ENCODE data around the gene DCP1B. TPM values are rescaled to one million over a fixed set of nuclear protein-coding genes. Genes with fewer than 3 reads are reported as not detected.

The DCP1B gene
- total and polyA plus RNA-seq, 2 donors from 2014 or later, result 11.3 to 15.0 TPM

DNA sequence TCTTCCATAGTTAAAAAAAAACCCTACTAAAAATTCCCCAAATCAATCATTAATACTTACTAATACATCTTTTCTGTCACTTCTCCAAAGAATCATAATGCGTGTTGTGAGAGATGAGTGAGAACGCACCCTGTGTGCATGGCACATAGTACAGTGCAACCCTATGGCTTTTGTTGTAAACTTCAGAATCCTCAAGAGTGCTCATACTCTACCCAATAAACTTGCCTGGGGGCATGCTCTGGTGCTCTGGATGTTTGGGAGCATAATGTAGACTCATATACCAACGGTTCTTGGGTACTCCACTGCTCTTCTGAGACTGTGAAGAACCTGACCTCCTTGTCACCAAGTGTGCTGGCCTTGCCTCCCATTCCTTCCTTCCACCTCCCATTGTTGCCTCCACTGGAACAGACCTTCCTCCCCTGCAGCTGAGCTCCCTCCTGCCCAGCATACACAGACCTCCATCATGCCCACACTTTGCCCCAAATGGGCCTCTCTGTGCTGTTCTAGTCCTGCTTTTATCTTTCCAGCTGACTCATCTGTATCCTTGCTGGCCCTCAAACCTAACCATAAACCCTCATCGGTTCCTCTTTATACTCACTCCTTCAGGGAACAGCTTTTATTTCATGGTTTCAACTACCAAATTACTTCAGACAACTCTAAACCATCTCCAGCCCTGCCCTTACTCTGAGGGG, 8.9 kb downstream of the DCP1B start:
- Histone ChIP-seq H3K27me3 (ENCODE audit: control insufficient read depth, insufficient read depth, low read length) (no peaks in the 10 kb centered on the region), H3K9ac (ENCODE audit: low read length in 3 of 3) (no peak overlapping the region), H3K4me3 (ENCODE audit: low read length in 3 of 3) (no peak overlapping the region), H3K27ac (ENCODE audit: low read depth in 2 of 2, low read length in 2 of 2) (no peak overlapping the region), H3K36me3 (ENCODE audit: control insufficient read depth in 2 of 3, insufficient read depth in 3 of 3, low read length in 3 of 3) (peaks cover 4 to 9% (median 5%) of the 10 kb centered on the region in 3 donors), H3K9me3 (ENCODE audit: control insufficient read depth in 2 of 3, insufficient read depth in 1 of 3, low read length in 3 of 3) (no peaks in the 10 kb centered on the region), H3K4me1 (ENCODE audit: control insufficient read depth in 2 of 3, insufficient read depth in 2 of 3, low read depth in 1 of 3, low read length in 3 of 3) (peaks cover 0 to 4% (median 0%) of the 10 kb centered on the region in 3 donors)
- FAIRE-seq (no peak), DNase-seq (no peak)
- intact Hi-C loops (cut with DNase I), result no loop called here
- no peak for TF ChIP-seq CTCF (IDR thresholded peaks at IDR 0.05; ENCODE audit: borderline replicate concordance, extremely low read depth, insufficient read depth)

GRCh38 chr12:1994429-1995143, 9.7 kb downstream of the DCP1B start:
- H3K9ac ChIP-seq (ENCODE audit: low read length in 3 of 3), result no peak overlapping the region
- H3K27me3 ChIP-seq (ENCODE audit: control insufficient read depth, insufficient read depth, low read length), result no peaks in the 10 kb centered on the region
- no peak for TF ChIP-seq CTCF (IDR thresholded peaks at IDR 0.05; ENCODE audit: borderline replicate concordance, extremely low read depth, insufficient read depth)
- FAIRE-seq, result no peak
- H3K4me1 ChIP-seq (ENCODE audit: control insufficient read depth in 2 of 3, insufficient read depth in 2 of 3, low read depth in 1 of 3, low read length in 3 of 3), result peaks cover 0 to 4% (median 0%) of the 10 kb centered on the region in 3 donors
- intact Hi-C loops (cut with DNase I), result no loop called here
- peaks cover 4 to 9% (median 5%) of the 10 kb centered on the region in 3 donors for H3K36me3 ChIP-seq (ENCODE audit: control insufficient read depth in 2 of 3, insufficient read depth in 3 of 3, low read length in 3 of 3)
- no peak overlapping the region for H3K27ac ChIP-seq (ENCODE audit: low read depth in 2 of 2, low read length in 2 of 2)
- H3K4me3 ChIP-seq (ENCODE audit: low read length in 3 of 3), result no peak overlapping the region
- H3K9me3 ChIP-seq (ENCODE audit: control insufficient read depth in 2 of 3, insufficient read depth in 1 of 3, low read length in 3 of 3), result no peaks in the 10 kb centered on the region
- no peak for DNase-seq

DNA sequence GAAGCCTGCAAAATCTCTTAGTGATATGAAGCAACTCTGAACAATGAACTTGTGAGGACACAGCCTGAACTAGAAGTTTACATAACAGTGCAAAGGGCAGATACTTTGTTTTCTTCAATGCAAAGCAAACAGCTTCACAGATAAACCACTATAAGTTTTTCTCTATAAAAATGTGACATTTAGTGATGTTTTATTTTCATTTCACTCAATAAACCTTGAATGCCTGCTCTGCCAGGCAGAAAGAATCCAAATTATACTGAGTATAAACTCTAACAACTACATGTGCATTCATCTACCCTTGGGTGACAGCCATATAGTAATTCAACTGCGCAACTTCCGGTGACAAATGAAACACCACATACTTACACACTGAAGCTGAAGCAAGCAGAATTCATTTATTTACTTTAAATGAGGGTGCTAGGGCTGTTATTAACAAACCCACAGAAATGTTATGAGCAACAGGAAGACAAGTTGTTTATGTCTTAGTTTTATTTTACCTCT, 10.3 kb downstream of the DCP1B start:
- intact Hi-C loops (cut with DNase I), result no loop called here
- Histone ChIP-seq H3K27me3 (ENCODE audit: control insufficient read depth, insufficient read depth, low read length) (no peaks in the 10 kb centered on the region), H3K4me1 (ENCODE audit: control insufficient read depth in 2 of 3, insufficient read depth in 2 of 3, low read depth in 1 of 3, low read length in 3 of 3) (peaks cover 0 to 4% (median 0%) of the 10 kb centered on the region in 3 donors), H3K27ac (ENCODE audit: low read depth in 2 of 2, low read length in 2 of 2) (no peak overlapping the region), H3K9me3 (ENCODE audit: control insufficient read depth in 2 of 3, insufficient read depth in 1 of 3, low read length in 3 of 3) (no peaks in the 10 kb centered on the region), H3K9ac (ENCODE audit: low read length in 3 of 3) (no peak overlapping the region), H3K36me3 (ENCODE audit: control insufficient read depth in 2 of 3, insufficient read depth in 3 of 3, low read length in 3 of 3) (peaks cover 4 to 9% (median 5%) of the 10 kb centered on the region in 3 donors), H3K4me3 (ENCODE audit: low read length in 3 of 3) (no peak overlapping the region)
- FAIRE-seq (no peak), DNase-seq (no peak)
- no peak for TF ChIP-seq CTCF (IDR thresholded peaks at IDR 0.05; ENCODE audit: borderline replicate concordance, extremely low read depth, insufficient read depth)
